Neural progenitor cell (in vitro differentiated cells): Measurements from ENCODE around the gene NKTR. TPM values are rescaled to one million over a fixed set of nuclear protein-coding genes. Genes with fewer than 3 reads are reported as not detected.
"Not testable (repeated sequence)": the region's sequence is repeated elsewhere in the genome, so short reads cannot be mapped to it uniquely, and the experiment has no call there.

Source experiments
- DNase-seq: peaks from one replicate; pipeline ENCODE4 v3.0.0-alpha.2; 2016; ENCODE audit warnings: low spot score
- H2AFZ ChIP-seq: fragments of 200-600 bp; sonication (generic); replicated peaks from 2 replicates; pipeline ENCODE4 v1.6.1; 2016; ENCODE audit warnings: antibody characterized with exemption
- H3F3A ChIP-seq: fragments of 200-600 bp; sonication (generic); 2 replicates; pipeline ENCODE4 v1.6.1; 2016; ENCODE audit warnings: antibody characterized with exemption, low read depth
- H3K27ac ChIP-seq: fragments of 200-600 bp; sonication (generic); 2 replicates; pipeline ENCODE4 v1.5.1; 2016; ENCODE audit warnings: mild to moderate bottlenecking
- H3K27me3 ChIP-seq: fragments of 200-600 bp; sonication (generic); 2 replicates; pipeline ENCODE4 v1.6.1; 2016; ENCODE audit warnings: mild to moderate bottlenecking, moderate library complexity
- H3K36me3 ChIP-seq: fragments of 200-600 bp; sonication (generic); 2 replicates; pipeline ENCODE4 v1.5.1; 2016
- H3K4me1 ChIP-seq: fragments of 200-600 bp; sonication (generic); 2 replicates; pipeline ENCODE4 v1.6.1; 2016; ENCODE audit warnings: mixed run types
- H3K4me2 ChIP-seq: fragments of 200-600 bp; sonication (generic); 2 replicates; pipeline ENCODE4 v1.6.1; 2016
- H3K4me3 ChIP-seq: fragments of 200-600 bp; sonication (generic); 2 replicates; pipeline ENCODE4 v1.5.1; 2016
- H3K79me2 ChIP-seq: fragments of 200-600 bp; sonication (generic); 2 replicates; pipeline ENCODE4 v1.6.1; 2016; ENCODE audit warnings: low read depth
- H3K9ac ChIP-seq: fragments of 200-600 bp; sonication (generic); 2 replicates; pipeline ENCODE4 v1.6.1; 2016
- H3K9me3 ChIP-seq: fragments of 200-600 bp; sonication (generic); 2 replicates; pipeline ENCODE4 v1.5.1; 2016; ENCODE audit warnings: low read depth
- H4K20me1 ChIP-seq: fragments of 200-600 bp; sonication (generic); 2 replicates; pipeline ENCODE4 v1.6.1; 2016; ENCODE audit warnings: low read depth
- H3K27ac Mint-ChIP-seq: 3 replicates; pipeline ENCODE4 v1.8.0; 2021; ENCODE audit warnings: mixed read lengths
- H3K27me3 Mint-ChIP-seq: 2 replicates; pipeline ENCODE4 v1.8.0; 2022; ENCODE audit warnings: low read depth, mild to moderate bottlenecking, inconsistent platforms, moderate library complexity, mixed read lengths; ENCODE audit not compliant: insufficient read depth
- H3K36me3 Mint-ChIP-seq: 3 replicates; pipeline ENCODE4 v1.8.0; 2021; ENCODE audit warnings: mixed read lengths
- H3K4me1 Mint-ChIP-seq: 3 replicates; pipeline ENCODE4 v1.8.0; 2021; ENCODE audit warnings: mixed read lengths
- H3K4me3 Mint-ChIP-seq: 3 replicates; pipeline ENCODE4 v1.8.0; 2021; ENCODE audit warnings: mild to moderate bottlenecking, moderate library complexity, mixed read lengths
- H3K9me3 Mint-ChIP-seq: 3 replicates; pipeline ENCODE4 v1.8.0; 2020; ENCODE audit warnings: mixed read lengths
- CTCF ChIP-seq: fragments of 200-600 bp; sonication (generic); IDR thresholded peaks from 2 replicates; pipeline ENCODE4 v1.5.1; 2017; ENCODE audit warnings: antibody characterized with exemption, mild to moderate bottlenecking
- EZH2 ChIP-seq: fragments of 200-600 bp; sonication (generic); IDR thresholded peaks from 2 replicates; pipeline ENCODE4 v1.6.1; 2017; ENCODE audit warnings: antibody characterized with exemption, mild to moderate bottlenecking, moderate library complexity
- EZH2phosphoT487 ChIP-seq: fragments of 200-600 bp; sonication (generic); IDR thresholded peaks from 2 replicates; pipeline ENCODE4 v1.6.1; 2017; ENCODE audit warnings: antibody characterized with exemption
- total RNA-seq: library from RNA; depleted of rRNA; stranded (reverse); fragments of >200 nt; gene quantifications from 2 replicates; pipeline ENCODE4 v1.2.3, GENCODE V29; 2015; ENCODE audit warnings: low replicate concordance

Gene NKTR
- total RNA-seq, result 127 and 190 TPM in 2 replicates

GRCh38 chr3:42600111-42600957 is at the start of gene NKTR:
Gene NKTR, plus strand, starts transcription at chr3:42600686. Its CDS starts 321 bp downstream, at chr3:42601007.
- peaks cover 10% of the 10 kb centered on the region for H3K9me3 Mint-ChIP-seq
- DNase-seq, result peak; percentile 100
- peak within 1 kb of the TSS; percentile 83 for H3K4me2 ChIP-seq
- H3K27ac Mint-ChIP-seq, result peak within 1 kb of the TSS; percentile 99
- peaks cover 42% of the 10 kb centered on the region for H4K20me1 ChIP-seq
- peak within 1 kb of the TSS; percentile 93 for H3K4me3 Mint-ChIP-seq
- H2AFZ ChIP-seq, result peak within 1 kb of the TSS; percentile 86
- no peaks in the 10 kb centered on the region for H3K27me3 ChIP-seq
- no peaks in the 10 kb centered on the region for H3K9me3 ChIP-seq
- peaks cover 33% of the 10 kb centered on the region for H3F3A ChIP-seq
- peaks cover 12% of the 10 kb centered on the region for H3K4me1 Mint-ChIP-seq
- peaks cover 6% of the 10 kb centered on the region for H3K27me3 Mint-ChIP-seq
- H3K27ac ChIP-seq, result peak within 1 kb of the TSS; percentile 97
- peak within 1 kb of the TSS; percentile 91 for H3K9ac ChIP-seq
- H3K4me3 ChIP-seq, result peak within 1 kb of the TSS; percentile 85
- peaks cover 8% of the 10 kb centered on the region for H3K4me1 ChIP-seq
- peak; percentile 33 for TF ChIP-seq CTCF
- no peak for TF ChIP-seq EZH2phosphoT487
- H3K79me2 ChIP-seq, result peaks cover 45% of the 10 kb centered on the region
- H3K36me3 ChIP-seq, result no peaks in the 10 kb centered on the region
- H3K36me3 Mint-ChIP-seq, result peaks cover 16% of the 10 kb centered on the region

GRCh38 chr3:42552830-42553229 is 47.7 kb upstream of the NKTR start:
- Histone ChIP-seq H3K4me1 (no peaks in the 10 kb centered on the region), H3K27me3 (no peaks in the 10 kb centered on the region), H4K20me1 (no peaks in the 10 kb centered on the region), H2AFZ (no peak overlapping the region), H3K4me2 (no peak overlapping the region), H3K9me3 (no peaks in the 10 kb centered on the region), H3K79me2 (no peaks in the 10 kb centered on the region), H3K4me3 (no peak overlapping the region), H3K9ac (no peak overlapping the region), H3F3A (no peaks in the 10 kb centered on the region), H3K27ac (no peak overlapping the region), H3K36me3 (peaks cover 5% of the 10 kb centered on the region)
- no peak for DNase-seq
- H3K4me3 Mint-ChIP-seq, result no peak overlapping the region
- no peaks in the 10 kb centered on the region for H3K9me3 Mint-ChIP-seq
- no peak overlapping the region for H3K27ac Mint-ChIP-seq
- no peak for TF ChIP-seq EZH2phosphoT487
- no peak for TF ChIP-seq EZH2
- no peak for TF ChIP-seq CTCF
- H3K4me1 Mint-ChIP-seq, result no peaks in the 10 kb centered on the region
- H3K27me3 Mint-ChIP-seq, result no peaks in the 10 kb centered on the region
- peaks cover 24% of the 10 kb centered on the region for H3K36me3 Mint-ChIP-seq

GRCh38 chr3:42556089-42556632 is 44.3 kb upstream of the NKTR start:
- TF ChIP-seq CTCF, result no peak
- no peak for TF ChIP-seq EZH2phosphoT487
- no peak for TF ChIP-seq EZH2
- peaks cover 5% of the 10 kb centered on the region for H3K36me3 ChIP-seq

GRCh38 chr3:42556817-42557216 is 43.7 kb upstream of the NKTR start:
- not testable (repeated sequence) for H4K20me1 ChIP-seq, H3K4me1 Mint-ChIP-seq

More at GRCh38 chr3:42556089-42556632, 44.3 kb upstream of the NKTR start:
- Histone ChIP-seq H3K4me2 (no peak overlapping the region), H2AFZ (no peak overlapping the region), H3F3A (no peaks in the 10 kb centered on the region), H3K9me3 (no peaks in the 10 kb centered on the region), H3K4me1 (no peaks in the 10 kb centered on the region), H3K27ac (no peak overlapping the region), H3K27me3 (no peaks in the 10 kb centered on the region), H3K79me2 (no peaks in the 10 kb centered on the region), H3K9ac (no peak overlapping the region), H3K4me3 (no peak overlapping the region), H4K20me1 (no peaks in the 10 kb centered on the region)
- H3K9me3 Mint-ChIP-seq, result no peaks in the 10 kb centered on the region
- H3K36me3 Mint-ChIP-seq, result peaks cover 26% of the 10 kb centered on the region
- no peak for DNase-seq
- no peak overlapping the region for H3K4me3 Mint-ChIP-seq
- H3K27me3 Mint-ChIP-seq, result no peaks in the 10 kb centered on the region
- no peaks in the 10 kb centered on the region for H3K4me1 Mint-ChIP-seq
- no peak overlapping the region for H3K27ac Mint-ChIP-seq

More at GRCh38 chr3:42556817-42557216, 43.7 kb upstream of the NKTR start:
- not testable (repeated sequence) for DNase-seq, H3K9ac ChIP-seq, H3K79me2 ChIP-seq, H3F3A ChIP-seq, H3K4me3 Mint-ChIP-seq, H3K4me3 ChIP-seq, H3K4me1 ChIP-seq, H3K27me3 Mint-ChIP-seq, H2AFZ ChIP-seq, H3K27ac Mint-ChIP-seq, H3K9me3 ChIP-seq, H3K4me2 ChIP-seq, H3K27ac ChIP-seq, H3K9me3 Mint-ChIP-seq, H3K36me3 ChIP-seq, H3K27me3 ChIP-seq
- peaks cover 25% of the 10 kb centered on the region for H3K36me3 Mint-ChIP-seq
